Mucosa of rectum (tissue), 2 donors: ENCODE data around the gene SLIT1.

Experiments
- H3K27ac ChIP-seq, 2 donors: one replicate each; pipeline ENCODE4 v1.7.0; 2013; ENCODE audit warnings: inconsistent platforms in 2 of 2, low read depth in 2 of 2, low read length in 2 of 2
- H3K27me3 ChIP-seq, 2 donors: one replicate each; pipeline ENCODE4 v1.7.0; 2013; ENCODE audit warnings: low read length in 2 of 2; ENCODE audit not compliant: control insufficient read depth in 2 of 2, insufficient read depth in 2 of 2
- H3K36me3 ChIP-seq, 2 donors: one replicate each; pipeline ENCODE4 v1.7.0; 2013; ENCODE audit warnings: low read length in 2 of 2; ENCODE audit not compliant: control insufficient read depth in 2 of 2, insufficient read depth in 2 of 2
- H3K4me1 ChIP-seq, 2 donors: one replicate each; pipeline ENCODE4 v1.7.0; 2013; ENCODE audit warnings: low read length in 2 of 2, mild to moderate bottlenecking in 1 of 2; ENCODE audit not compliant: control insufficient read depth in 2 of 2, insufficient read depth in 2 of 2
- H3K4me3 ChIP-seq, 2 donors: one replicate each; pipeline ENCODE4 v1.7.0; 2013; ENCODE audit warnings: low read length in 2 of 2
- H3K9ac ChIP-seq, 2 donors: one replicate each; pipeline ENCODE4 v1.7.0; 2013; ENCODE audit warnings: low read length in 2 of 2, low read depth in 1 of 2, mild to moderate bottlenecking in 1 of 2
- H3K9me3 ChIP-seq, 2 donors: one replicate each; pipeline ENCODE4 v1.7.0; 2013; ENCODE audit warnings: low read length in 2 of 2; ENCODE audit not compliant: control insufficient read depth in 2 of 2
- donor health status: healthy.
- donor health status: Normal muscosa, but diverticular disease.

The SLIT1 gene

DNA sequence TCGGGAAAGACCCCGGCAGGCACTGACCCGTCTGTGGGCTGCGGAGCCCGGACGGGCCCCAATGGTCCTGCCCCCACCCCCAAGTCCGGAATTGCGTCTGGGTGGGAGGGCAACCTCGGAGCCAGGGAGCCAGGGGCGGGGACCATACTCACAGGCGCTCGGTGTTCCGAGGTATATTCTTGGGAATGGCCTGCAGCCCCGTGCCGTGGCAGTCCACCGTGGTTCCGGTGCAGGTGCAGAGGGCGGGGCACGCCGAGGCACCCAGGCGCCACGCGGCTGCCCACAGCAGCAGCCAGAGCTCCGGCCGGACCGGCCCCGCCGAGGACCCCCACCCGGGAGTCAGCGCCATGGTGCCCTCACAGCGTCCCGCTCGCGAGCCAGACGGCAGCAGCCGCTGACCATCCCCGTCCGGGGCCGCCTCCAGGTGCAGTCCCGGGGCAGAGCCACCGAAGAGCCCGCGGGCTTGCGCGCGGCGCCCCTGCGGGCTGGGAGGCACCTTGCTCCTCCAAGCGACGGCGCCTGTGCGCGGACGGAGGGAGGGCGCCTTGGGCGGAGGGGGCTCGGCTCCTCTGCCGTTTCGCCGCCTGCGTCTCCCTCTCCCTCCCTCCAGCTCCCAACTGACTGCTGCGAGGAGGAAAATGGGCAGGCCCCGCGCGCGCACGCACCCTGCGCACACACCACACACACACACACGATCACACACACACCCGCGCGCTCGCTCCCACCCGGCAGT is at the start of gene SLIT1:
TSS of gene SLIT1 (minus strand) at position 634 of the 733 bp plus-strand sequence. CDS start at position 349, 285 bp downstream.
- Histone ChIP-seq H3K9ac (no peak within 1 kb of the TSS), H3K4me1 (no peaks in the 10 kb centered on the region), H3K27me3 (peaks cover 24 to 48% of the 10 kb centered on the region in 2 donors), H3K36me3 (no peaks in the 10 kb centered on the region), H3K4me3 (peak within 1 kb of the TSS in 1 of 2 donors; percentile 14), H3K27ac (no peak within 1 kb of the TSS), H3K9me3 (no peaks in the 10 kb centered on the region)

- Histone ChIP-seq H3K36me3 (peaks cover 0 to 3% of the 10 kb centered on the region in 2 donors), H3K4me1 (no peaks in the 10 kb centered on the region), H3K4me3 (no peak overlapping the region), H3K9ac (no peak overlapping the region), H3K9me3 (no peaks in the 10 kb centered on the region), H3K27me3 (no peaks in the 10 kb centered on the region), H3K27ac (no peak overlapping the region)
Measured at GRCh38 chr10:97235353-97235752, 49.6 kb upstream of the SLIT1 start.

GRCh38 chr10:97234400-97234799 is 48.6 kb upstream of the SLIT1 start:
- Histone ChIP-seq H3K4me3 (no peak overlapping the region), H3K4me1 (no peaks in the 10 kb centered on the region), H3K27me3 (no peaks in the 10 kb centered on the region), H3K9ac (no peak overlapping the region), H3K36me3 (peaks cover 0 to 3% of the 10 kb centered on the region in 2 donors), H3K27ac (no peak overlapping the region), H3K9me3 (no peaks in the 10 kb centered on the region)

DNA sequence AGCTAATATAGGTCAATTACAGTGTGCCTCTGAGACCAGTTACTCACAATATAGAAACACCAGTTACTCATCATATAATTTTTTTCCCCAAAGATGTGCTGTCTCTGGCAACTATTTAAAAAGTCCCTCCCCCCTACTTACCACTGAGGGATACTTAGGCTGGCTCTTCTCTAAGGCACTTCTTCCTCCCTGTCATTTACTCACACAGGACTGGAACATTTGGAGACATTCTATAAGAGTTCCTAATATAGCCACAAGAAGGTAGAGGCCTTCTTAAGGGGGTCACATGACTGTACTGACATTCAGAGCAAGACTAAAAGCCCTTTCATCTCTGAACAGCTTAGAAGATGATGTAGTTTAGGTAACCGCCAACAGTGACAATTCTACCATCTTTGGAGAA is 44.4 kb upstream of the SLIT1 start:
- no peak overlapping the region for H3K27ac ChIP-seq
- no peaks in the 10 kb centered on the region for H3K9me3 ChIP-seq
- peaks cover 9 to 10% of the 10 kb centered on the region in 2 donors for H3K36me3 ChIP-seq
- H3K27me3 ChIP-seq: no peaks in the 10 kb centered on the region
- H3K9ac ChIP-seq: no peak overlapping the region
- H3K4me3 ChIP-seq: no peak overlapping the region
- H3K4me1 ChIP-seq: no peaks in the 10 kb centered on the region

DNA sequence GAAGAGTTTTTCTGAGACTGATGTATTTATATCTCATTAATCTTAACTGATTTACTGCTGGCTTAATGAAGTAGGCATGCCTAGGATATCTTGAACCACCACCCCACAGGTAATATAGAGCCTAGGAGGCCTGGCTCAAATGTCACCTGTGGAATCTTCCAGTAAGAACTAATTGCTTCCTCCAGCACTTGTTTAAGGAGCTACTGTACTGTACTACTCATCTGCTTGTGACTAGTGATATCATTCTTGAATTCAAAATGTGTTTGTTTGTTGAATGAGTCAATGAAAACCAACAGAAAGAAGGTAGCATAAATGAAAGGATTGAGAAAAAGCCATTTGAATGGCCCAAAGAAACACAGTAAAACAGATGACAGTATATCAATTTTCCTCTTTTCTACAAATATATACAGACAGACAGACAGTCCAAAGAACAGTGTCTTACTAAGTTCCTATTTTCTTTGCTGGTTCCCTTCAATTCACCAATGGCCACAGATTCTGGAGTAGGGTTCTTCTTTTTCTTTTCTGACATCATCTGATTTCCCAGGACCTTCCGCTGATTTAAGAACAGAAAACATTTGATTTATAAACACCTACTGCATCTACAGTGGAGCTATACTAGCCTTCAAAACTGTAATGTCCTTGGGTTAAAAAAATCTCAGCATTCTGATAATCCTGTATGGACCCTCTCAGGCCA is 43.7 kb upstream of the SLIT1 start:
- Histone ChIP-seq H3K4me3 (no peak overlapping the region), H3K4me1 (no peaks in the 10 kb centered on the region), H3K27me3 (no peaks in the 10 kb centered on the region), H3K9me3 (no peaks in the 10 kb centered on the region), H3K36me3 (peaks cover 9 to 16% of the 10 kb centered on the region in 2 donors), H3K27ac (no peak overlapping the region), H3K9ac (no peak overlapping the region)

GRCh38 chr10:97228775-97229157 is 43.0 kb upstream of the SLIT1 start:
- Histone ChIP-seq H3K27ac (no peak overlapping the region), H3K36me3 (peaks cover 9 to 19% of the 10 kb centered on the region in 2 donors), H3K27me3 (no peaks in the 10 kb centered on the region)

GRCh38 chr10:97228130-97228774 is 42.5 kb upstream of the SLIT1 start:
- no peaks in the 10 kb centered on the region for H3K9me3 ChIP-seq
- no peak overlapping the region for H3K27ac ChIP-seq
- no peaks in the 10 kb centered on the region for H3K4me1 ChIP-seq
- peaks cover 9 to 21% of the 10 kb centered on the region in 2 donors for H3K36me3 ChIP-seq
- H3K27me3 ChIP-seq: no peaks in the 10 kb centered on the region
- no peak overlapping the region for H3K4me3 ChIP-seq
- no peak overlapping the region for H3K9ac ChIP-seq

More at GRCh38 chr10:97228775-97229157, 43.0 kb upstream of the SLIT1 start:
- no peak overlapping the region for H3K9ac ChIP-seq
- no peaks in the 10 kb centered on the region for H3K4me1 ChIP-seq
- H3K9me3 ChIP-seq: no peaks in the 10 kb centered on the region
- H3K4me3 ChIP-seq: no peak overlapping the region

- H3K36me3 ChIP-seq: peaks cover 14 to 30% of the 10 kb centered on the region in 2 donors
Measured at GRCh38 chr10:97226398-97226797, 40.6 kb upstream of the SLIT1 start.

DNA sequence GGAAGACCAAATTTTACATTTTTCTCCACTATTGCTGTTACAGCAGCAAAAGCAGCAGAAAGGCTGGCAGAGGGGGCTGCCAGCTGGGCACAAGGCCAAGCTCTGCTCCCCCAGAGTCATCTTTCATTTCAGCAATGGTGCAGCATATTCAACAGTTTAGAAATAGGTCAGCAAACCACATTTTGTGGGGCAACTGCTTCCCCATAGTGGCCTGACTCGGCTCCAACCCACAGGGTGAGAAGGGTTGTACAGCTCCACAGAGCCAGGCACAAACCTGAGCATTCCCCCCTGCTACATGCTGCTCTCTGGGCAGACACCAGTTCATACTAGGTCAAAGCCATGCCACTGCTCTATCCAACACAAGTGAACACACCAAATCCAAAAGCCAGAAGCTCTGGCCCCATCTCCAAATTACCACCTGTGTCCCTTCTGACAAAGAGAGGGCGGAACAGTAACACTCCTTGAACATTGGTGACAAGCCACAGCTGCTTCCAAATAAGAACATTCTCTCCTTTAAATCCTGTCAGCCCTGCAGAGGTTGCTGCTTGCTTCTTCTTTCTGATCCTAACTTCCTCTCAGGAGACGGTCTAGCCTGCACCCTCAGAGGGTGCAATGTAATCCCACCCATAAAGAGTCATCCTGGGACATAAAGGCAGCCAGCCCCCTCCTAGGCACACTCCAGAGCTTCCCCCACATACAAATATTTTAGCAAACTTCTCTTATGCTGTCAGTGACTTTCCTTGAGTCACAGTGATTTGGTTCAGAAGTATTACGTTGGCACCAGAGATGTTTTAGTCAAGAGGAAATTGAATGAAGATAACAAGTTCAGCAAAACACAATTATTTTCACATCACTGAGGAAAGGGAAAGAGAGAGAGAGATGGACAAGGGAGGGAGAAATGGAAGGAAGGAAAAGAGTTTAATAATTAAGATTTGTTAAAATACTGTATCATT is 39.0 kb upstream of the SLIT1 start:
- peaks cover 14 to 30% of the 10 kb centered on the region in 2 donors for H3K36me3 ChIP-seq
- H3K4me3 ChIP-seq: no peak overlapping the region
- no peak overlapping the region for H3K27ac ChIP-seq

More at GRCh38 chr10:97226398-97226797, 40.6 kb upstream of the SLIT1 start:
- Histone ChIP-seq H3K4me1 (no peaks in the 10 kb centered on the region), H3K9me3 (no peaks in the 10 kb centered on the region), H3K4me3 (no peak overlapping the region), H3K9ac (no peak overlapping the region), H3K27me3 (no peaks in the 10 kb centered on the region), H3K27ac (no peak overlapping the region)

More for the DNA sequence above, 39.0 kb upstream of the SLIT1 start:
- H3K4me1 ChIP-seq: no peaks in the 10 kb centered on the region
- no peaks in the 10 kb centered on the region for H3K9me3 ChIP-seq
- H3K27me3 ChIP-seq: no peaks in the 10 kb centered on the region
- H3K9ac ChIP-seq: no peak overlapping the region
